ENCODE results near the gene TMEM88.

DNA sequence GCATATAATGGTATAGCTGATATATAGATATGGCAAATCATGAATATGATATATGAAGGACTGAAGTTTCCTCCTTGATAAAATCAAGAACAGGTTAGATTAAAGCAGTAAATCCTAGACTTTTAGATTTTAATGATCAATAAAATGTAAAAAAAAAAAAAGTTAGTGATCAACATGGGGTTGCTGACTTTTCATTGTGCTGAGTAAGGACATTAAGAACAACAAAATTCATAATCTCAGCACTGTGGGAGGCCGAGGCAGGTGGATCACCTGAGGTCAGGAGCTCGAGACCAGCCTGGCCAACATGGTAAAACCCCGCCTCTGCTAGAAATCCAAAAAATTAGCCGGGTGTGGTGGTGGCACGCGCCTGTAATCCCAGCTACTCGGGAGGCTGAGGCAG, 23.4 kb downstream of the TMEM88 start:
- TF ChIP-seq, protein P1, sequence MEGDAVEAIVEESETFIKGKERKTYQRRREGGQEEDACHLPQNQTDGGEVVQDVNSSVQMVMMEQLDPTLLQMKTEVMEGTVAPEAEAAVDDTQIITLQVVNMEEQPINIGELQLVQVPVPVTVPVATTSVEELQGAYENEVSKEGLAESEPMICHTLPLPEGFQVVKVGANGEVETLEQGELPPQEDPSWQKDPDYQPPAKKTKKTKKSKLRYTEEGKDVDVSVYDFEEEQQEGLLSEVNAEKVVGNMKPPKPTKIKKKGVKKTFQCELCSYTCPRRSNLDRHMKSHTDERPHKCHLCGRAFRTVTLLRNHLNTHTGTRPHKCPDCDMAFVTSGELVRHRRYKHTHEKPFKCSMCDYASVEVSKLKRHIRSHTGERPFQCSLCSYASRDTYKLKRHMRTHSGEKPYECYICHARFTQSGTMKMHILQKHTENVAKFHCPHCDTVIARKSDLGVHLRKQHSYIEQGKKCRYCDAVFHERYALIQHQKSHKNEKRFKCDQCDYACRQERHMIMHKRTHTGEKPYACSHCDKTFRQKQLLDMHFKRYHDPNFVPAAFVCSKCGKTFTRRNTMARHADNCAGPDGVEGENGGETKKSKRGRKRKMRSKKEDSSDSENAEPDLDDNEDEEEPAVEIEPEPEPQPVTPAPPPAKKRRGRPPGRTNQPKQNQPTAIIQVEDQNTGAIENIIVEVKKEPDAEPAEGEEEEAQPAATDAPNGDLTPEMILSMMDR (conservative IDR thresholded peaks at IDR 0.05; ENCODE audit: low read length): no peak
- TF ChIP-seq EZH2phosphoT487 (IDR thresholded peaks at IDR 0.05; ENCODE audit: borderline replicate concordance): no peak

All from Loucy (cell line).